GM13977 (cell line): ENCODE measurements around the gene CCDC185.

Experiments used
- DNase-seq: peaks from one replicate; pipeline ENCODE4 v3.0.0; 2012; ENCODE audit warnings: low spot score
- in situ Hi-C: fragments of 300-500 bp; cut with MboI; formaldehyde crosslinking; loops from one replicate; pipeline ENCODE4 v1.12.0; 2022; ENCODE audit warnings: low sequenced_read_pairs, low pct_unique_long_range_greater_than_20kb, mixed read lengths, inconsistent platforms; ENCODE audit not compliant: unreplicated experiment
- TF ChIP-seq, protein P1 (sequence below): IDR thresholded peaks from 2 replicates; pipeline ENCODE4 v1.5.1; 2012; ENCODE audit warnings: mild to moderate bottlenecking, control low read depth; ENCODE audit not compliant: insufficient read depth; ENCODE audit errors: extremely low read depth, missing control alignments

CCDC185 gene

DNA sequence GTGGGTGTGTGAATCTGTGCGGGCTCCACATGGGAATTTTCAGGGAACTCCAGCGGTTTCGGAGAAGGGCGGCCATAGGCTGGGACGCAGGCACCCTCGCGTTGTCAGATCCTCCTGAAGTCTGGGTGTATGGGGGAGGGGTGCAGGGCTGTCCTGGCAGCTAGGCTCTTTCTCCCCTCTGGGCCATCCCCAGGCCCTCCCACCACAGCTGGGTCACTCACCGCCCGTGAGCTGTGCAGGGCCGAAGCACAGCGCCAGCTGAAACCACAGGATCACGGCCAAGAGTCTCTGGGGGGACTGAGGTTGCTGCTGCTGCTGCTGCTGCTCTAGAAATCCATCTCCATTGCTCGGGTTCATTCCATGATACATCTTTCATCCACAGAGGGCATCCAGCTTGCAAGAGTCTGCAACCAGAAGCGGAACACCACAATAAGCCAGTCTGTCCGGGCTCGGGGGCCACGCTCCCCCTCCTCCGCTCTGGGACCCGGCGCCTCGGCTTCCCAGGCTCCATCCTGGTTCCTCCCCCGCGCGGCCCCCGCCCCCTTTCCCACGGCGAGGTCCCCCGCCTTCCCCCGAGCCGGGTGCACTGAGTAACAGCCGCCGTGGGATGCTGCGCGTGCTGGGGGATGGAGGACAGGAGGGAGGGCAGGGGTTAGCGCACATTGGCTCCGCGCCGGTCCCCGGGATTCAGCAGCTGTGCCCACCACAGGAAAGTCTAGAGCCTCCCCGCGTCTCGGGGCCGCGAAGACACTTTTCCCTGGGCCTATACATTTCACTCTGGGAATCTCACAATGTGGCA is 30.0 kb upstream of the CCDC185 start:
- DNase-seq = peak; percentile 18
- in situ Hi-C loops = no loop called here
- TF ChIP-seq, protein P1, sequence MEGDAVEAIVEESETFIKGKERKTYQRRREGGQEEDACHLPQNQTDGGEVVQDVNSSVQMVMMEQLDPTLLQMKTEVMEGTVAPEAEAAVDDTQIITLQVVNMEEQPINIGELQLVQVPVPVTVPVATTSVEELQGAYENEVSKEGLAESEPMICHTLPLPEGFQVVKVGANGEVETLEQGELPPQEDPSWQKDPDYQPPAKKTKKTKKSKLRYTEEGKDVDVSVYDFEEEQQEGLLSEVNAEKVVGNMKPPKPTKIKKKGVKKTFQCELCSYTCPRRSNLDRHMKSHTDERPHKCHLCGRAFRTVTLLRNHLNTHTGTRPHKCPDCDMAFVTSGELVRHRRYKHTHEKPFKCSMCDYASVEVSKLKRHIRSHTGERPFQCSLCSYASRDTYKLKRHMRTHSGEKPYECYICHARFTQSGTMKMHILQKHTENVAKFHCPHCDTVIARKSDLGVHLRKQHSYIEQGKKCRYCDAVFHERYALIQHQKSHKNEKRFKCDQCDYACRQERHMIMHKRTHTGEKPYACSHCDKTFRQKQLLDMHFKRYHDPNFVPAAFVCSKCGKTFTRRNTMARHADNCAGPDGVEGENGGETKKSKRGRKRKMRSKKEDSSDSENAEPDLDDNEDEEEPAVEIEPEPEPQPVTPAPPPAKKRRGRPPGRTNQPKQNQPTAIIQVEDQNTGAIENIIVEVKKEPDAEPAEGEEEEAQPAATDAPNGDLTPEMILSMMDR = no peak

DNA sequence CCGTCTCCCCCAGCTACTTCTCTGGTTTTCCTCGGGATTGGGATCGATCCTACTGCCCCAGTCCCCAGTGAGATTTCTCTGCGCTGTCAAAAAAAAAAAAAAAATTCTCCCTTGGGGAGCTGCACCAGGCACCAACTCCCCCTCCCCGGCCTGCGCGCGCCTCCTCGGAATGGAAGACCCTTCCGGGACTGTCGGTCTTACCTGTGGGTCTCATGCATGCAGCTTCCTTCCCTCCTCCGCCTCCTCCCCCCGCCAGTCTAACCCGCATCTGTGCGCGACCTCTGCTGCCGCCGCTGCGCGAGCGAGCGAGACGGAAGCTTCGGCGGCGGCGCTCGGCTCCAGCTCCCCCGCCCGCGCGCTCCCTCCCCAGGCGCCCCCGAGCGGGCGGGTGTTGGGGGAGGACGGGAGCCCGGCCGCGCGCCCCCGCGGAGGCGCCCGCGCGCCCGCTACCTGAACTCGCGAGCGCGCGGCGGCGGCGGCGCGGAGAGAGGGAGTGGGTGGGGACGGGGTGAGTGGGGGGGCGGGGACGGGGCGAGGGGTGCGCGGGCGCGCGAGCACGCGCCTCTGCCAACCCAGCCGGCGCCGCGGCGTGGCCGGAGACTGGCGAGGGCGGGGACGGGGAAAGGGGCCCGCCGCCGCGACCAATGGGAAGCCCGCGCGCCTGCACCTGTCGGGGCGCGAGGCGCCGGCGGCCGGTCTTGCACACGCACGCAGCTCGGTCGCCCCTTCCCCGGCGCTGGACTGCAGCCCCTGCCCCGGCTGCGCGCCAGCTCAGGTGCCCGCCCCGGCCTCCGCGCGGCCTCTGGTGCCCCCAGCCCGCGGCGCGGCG is 29.1 kb upstream of the CCDC185 start, which contains the start of gene SUSD4:
SUSD4 (minus strand) TSS at position 321 of the 829 bp plus-strand sequence. CDS start 751 bp downstream, outside the sequence.
- TF ChIP-seq, protein P1 = no peak
- in situ Hi-C loops = no loop called here
- DNase-seq = peak; percentile 55

DNA sequence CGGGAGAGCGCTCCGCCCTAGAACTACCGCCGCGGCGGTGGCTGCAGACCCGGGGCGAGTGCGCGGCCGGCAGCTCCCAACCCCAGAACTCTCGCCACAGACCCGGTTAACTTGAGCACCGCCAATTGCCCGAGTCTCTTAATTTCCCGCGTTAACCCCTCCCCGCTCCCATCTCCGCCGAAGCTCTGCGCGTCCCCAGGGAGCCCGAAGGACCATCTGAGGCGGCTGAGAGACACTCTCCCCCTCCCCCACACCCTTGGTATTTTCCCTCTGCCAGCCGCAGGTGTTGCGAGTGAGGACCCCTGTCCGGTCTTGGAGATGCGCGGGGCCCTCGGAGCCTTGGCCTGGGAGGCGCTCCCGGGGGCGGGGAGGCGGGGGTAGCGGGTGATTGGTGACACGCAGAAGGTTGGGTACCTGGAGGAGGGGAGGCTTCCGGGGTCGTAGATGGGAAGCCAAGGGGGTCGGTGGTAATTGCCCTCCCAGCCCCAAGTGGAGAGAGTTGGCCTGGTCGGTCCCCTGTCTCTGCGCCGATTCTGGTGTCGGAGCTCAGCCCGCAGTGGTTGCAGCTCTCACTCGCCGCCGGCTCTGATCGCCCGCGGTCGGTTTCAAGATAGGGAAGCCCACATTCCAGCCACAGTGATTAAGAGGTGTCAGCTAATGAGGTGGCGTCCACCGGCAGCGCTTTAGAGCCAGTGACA is 28.4 kb upstream of the CCDC185 start:
- TF ChIP-seq, protein P1 = no peak
- in situ Hi-C loops = no loop called here
- no peak for DNase-seq

DNA sequence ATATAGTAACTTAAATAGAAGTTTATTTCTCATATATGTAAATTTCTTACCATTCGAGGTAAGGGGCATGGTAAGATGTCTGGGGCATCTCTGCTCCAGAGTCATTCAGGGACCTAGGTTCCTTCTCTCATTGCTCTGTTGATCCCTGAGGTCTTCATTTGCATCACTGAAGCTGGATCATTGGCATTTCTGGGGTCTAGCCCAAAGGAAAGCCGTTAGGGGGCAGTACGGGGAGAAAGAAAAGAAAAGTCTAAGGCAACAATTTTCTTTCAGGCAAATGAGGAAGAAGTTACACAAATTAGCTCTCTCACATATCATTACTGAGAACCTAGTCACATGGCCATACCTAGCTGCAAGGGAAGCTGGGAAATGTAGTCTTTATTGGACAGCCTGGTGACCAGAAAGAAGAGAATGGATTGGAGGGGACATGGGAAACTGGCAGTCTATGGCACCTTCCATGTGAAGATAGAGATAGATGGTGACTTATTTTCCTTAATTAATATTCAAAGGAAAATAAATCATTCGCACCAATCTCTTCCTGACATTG is 19.1 kb upstream of the CCDC185 start:
- no peak for DNase-seq
- TF ChIP-seq, protein P1 = no peak
- in situ Hi-C loops = no loop called here

DNA sequence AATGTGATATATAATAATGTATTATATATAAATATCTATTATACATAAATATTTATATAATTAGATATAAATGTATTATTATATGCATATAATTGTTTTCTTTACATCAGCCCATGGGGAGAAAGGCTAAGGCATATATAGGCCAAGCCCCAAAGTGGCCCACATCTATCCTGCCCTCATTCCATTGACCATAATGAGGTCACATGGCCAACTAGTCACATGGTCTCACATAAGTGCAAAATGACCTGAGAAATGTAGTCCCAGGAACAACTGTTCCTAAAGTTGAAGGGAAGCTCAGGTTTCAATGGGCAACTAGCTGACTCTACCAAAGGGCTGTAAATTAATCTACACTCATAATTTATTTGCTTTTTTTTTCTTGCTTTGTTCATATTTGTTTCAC is 14.5 kb upstream of the CCDC185 start:
- in situ Hi-C loops = no loop called here
- DNase-seq = no peak
- TF ChIP-seq, protein P1 = no peak

DNA sequence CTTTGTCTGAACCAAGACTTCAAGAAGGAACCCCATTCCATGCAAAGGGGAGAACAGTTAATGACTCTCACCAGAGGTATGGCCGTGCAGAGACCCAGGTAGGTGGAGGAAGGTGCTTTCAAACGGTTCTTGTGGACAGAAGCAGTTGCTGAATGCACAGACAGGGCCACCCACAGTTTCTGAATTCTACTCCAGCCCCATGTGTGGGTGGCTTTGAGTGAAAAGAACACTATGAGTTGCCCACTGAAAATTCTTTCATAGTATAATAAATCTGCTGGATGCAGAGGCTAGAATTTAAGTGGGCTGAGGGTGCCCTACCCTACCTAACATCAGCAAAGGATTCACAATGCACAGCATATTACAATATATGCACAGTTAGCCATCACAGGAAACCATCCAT is 7.2 kb upstream of the CCDC185 start:
- DNase-seq = no peak
- TF ChIP-seq, protein P1 = no peak
- in situ Hi-C loops = no loop called here
